GM18502 (cell line): ENCODE results near the gene OSTN.
"Not testable (repeated sequence)": the region's sequence is repeated elsewhere in the genome, so short reads cannot be mapped to it uniquely, and the experiment has no call there.

Source experiments
- ATAC-seq: cut with Tn5 transposase; IDR thresholded peaks from one replicate; pipeline ENCODE4 v1.9.1; 2021; ENCODE audit warnings: mild to moderate bottlenecking; ENCODE audit not compliant: unreplicated experiment, poor library complexity

OSTN gene

GRCh38 chr3:191198932-191199331, at the start of gene OSTN:
Gene OSTN (plus strand): TSS chr3:191199241. CDS start chr3:191212533, 13,292 bp downstream.
- ATAC-seq, result no peak

GRCh38 chr3:191151653-191152052, 47.4 kb upstream of the OSTN start:
- ATAC-seq, result no peak

DNA sequence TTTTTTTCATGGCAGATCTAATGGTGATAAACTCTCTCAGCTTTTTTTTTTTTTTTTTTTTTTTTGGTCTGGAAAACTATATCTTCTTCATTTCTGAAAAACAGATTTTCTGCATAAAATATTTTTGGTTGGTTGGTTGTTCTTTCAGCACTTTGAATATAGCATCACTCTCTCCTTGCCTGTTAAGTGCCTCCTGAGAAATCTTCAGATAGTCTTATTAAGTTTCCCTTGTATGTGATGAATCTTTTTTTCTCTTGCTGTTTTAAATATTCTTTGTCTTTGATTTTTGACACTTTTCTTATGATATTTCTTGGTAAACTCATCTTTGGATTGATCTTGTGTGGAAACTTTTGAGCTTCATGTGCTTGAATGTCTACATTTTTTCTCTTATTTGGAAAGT, 44.2 kb upstream of the OSTN start:
- no peak for ATAC-seq

DNA sequence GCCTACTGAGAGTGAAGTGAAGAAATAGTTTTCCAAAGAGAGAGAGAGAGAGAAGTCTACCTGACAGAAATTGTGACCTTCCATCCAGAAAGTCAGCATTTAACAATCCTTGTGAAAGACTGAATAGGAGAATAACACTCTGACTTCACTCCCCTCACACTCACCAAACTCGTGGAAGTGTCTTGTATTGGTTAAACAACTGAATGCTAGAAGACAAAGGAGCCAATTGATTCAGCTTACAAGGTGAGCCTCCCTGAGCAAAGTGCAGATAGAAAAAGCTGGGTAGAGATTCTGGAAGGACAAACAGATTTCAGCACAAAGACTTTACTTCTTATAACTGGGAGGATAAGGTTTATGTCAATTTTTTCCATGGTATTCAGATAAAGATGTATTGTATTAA, 40.8 kb upstream of the OSTN start:
- ATAC-seq, result no peak

DNA sequence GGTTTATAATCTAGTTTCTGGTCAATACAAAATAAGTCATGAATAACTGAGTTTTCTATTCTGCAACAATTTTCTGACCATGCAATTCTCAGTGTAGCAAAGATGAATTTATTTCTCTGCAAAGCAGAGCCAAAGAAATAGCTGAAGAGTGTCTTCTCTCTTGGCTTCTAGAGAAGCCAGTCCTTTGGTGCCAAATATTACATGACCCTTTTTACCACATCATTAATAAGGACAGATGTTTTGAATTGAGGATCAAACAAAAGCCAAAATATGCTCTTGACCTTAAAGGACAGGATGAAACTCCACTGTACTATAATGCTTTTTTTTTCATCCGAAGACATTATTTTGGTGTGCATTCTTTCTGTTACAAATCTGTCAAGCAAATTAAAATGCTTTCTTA, 40.2 kb upstream of the OSTN start:
- no peak for ATAC-seq

- ATAC-seq, result no peak
These were observed 33.2 kb upstream of the OSTN start for GRCh38 chr3:191165802-191166201.

DNA sequence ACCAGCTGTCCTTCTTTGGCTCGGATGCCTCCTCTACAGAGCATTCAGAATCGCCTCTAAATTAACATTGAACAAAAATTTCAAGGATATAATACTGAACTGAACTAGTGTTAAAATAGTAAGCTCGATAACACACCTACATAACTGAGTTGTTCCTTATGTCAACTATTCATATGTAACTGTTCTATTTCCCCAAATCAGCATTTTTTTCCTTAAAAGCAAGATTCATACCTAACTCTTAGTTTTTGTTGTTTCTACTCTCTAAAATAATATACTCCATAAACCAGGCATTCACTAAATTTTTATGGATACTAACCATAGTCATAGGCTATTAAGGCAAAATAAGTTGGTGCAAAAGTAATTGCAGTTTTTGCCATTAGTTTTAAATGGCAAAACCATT, 32.7 kb upstream of the OSTN start:
- no peak for ATAC-seq

DNA sequence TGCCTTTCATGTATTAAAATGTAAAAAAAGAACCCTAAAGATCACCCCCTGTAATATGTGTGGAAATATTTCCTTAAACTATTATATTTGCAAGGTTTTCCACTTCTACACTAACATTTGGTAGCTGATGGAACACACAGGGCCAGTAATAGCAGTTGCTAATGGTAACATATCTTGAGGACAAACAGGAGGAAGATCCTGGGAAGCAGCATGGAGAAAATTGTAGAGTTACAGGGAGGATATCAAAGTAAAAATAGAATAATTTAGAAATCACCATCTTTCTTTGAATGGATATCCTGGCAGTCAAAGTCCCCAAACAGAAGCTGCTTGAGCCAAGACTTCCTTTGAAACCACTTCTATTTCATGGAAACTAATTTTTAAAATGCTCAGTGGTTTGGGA, 29.5 kb upstream of the OSTN start:
- no peak for ATAC-seq

DNA sequence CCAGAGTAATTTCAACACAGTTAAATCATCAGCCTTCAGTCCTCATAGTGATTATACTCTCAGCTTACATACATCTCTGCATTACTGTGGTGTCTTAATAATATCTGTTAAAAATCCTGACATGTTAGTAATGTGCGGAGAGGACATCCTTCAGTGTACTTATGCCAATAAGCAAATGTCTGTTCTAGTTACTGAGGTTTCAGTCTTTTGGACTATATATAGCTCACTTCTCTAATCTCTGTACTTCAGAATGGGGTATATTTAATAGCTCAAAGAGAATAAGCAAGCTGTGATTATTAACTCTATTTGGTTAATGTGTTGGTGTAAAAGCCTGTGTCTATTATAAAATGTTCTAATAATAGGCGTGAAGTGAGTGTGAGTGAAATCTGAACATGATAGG, 28.9 kb upstream of the OSTN start:
- no peak for ATAC-seq

GRCh38 chr3:191175102-191175501, 23.9 kb upstream of the OSTN start:
- no peak for ATAC-seq

DNA sequence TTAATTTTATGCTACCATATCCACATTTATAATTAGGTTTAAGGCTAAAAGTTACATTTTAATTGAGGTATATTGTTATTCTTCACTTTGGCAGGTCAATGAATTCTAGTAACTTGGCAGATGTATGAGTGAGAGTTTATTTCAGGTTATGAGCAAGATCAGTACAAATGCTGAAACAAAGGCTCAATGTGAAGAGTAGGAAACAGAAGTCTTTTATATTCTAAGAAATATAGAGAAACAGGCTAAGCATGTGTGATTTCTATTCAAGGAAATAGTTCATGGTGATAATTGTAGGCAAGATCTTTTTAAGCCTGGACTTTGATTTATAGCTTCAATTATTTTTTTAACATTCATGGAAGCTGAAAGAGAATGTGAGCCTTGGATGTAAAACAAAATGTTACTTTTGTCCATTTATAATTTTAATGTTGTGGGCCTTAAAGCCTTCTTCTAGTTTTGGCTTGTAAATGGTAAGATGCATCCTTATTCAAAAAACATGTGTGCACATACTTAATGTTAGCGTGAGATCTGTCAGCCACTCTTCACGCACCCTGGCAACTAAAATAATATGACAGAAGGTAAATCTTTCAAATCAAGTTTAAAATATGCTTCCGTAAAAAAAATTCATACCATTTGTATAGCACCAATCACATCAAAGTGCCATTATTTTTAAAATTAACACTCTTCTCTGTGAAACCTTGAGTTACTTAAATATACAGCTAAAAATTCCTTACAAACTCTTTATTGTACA, 22.8 kb upstream of the OSTN start:
- no peak for ATAC-seq

GRCh38 chr3:191185382-191185781, 13.7 kb upstream of the OSTN start:
- not testable (repeated sequence) for ATAC-seq

DNA sequence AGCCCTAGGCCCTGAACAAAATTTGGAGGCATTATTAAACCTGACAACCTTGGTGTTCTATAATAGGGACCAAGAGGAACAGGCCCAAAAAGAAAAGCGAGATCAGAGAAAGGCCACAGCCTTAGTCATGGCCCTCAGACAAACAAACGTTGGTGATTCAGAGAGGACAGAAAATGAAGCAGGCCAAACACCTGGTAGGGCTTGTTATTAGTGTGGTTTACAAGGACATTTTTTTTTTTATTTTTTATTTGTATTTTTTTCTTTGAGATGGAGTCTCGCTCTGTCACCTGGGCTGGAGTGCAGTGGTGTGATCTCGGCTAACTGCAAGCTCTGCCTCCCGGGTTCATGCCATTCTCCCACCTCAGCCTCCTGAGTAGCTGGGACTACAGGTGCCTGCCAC, 10.8 kb upstream of the OSTN start:
- ATAC-seq, result not testable (repeated sequence)

DNA sequence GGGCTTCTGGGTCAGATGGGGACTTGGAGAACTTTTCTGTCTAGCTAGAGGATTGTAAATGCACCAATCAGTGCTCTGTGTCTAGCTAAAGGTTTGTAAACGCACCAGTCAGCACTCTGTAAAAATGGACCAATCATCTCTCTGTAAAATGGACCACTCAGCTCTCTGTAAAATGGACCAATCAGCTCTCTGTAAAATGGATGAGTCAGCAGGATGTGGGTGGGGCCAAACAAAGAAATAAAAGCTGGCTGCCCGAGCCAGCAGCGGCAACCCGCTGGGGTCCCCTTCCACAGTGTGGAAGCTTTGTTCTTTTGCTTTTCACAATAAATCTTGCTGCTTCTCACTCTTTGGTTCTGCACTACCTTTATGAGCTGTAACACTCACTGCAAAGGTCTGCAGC, 6.8 kb upstream of the OSTN start:
- ATAC-seq, result not testable (repeated sequence)

DNA sequence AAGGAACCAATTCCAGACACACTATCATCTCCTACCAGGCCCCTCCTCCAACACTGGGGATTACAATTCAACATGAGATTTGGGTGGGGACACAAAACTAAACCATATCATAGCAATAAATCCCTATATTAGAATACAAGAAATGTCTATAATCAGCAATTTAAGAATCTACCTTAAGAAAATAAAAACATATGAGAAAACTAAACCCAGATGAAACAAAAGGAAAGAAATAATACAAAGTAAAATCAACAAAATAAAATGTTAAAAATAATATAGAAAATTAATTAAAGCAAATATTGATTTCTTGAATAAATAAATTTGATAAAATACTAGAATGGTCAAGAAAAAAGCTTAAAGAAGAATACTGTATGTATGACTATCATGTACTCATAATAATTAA, 6.1 kb upstream of the OSTN start:
- no peak for ATAC-seq

DNA sequence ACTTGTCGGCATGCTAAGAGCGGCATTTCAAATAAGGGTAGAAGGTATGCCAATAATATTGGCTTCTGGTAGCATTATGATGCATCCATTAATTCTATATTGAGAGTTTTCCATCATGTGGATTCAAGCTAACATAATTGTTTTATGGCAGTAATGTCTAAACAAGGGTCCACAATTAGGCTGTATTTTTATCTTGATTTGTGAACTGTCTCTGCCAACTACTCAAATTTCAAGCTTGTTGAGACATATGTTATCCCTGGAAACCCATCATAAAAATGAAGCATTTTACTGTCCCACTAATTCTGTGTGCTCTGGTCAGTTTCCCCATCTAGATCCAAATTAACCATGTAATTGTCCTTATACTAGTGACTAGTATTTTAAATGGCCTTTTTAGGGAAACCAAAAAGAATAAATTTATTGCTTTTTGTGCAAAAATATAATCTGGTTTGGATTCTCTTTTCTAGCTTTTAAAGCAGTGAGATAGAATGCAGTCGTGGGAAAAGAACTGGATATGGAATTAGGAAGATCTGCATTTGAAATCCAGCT, 1.2 kb upstream of the OSTN start:
- ATAC-seq, result no peak

DNA sequence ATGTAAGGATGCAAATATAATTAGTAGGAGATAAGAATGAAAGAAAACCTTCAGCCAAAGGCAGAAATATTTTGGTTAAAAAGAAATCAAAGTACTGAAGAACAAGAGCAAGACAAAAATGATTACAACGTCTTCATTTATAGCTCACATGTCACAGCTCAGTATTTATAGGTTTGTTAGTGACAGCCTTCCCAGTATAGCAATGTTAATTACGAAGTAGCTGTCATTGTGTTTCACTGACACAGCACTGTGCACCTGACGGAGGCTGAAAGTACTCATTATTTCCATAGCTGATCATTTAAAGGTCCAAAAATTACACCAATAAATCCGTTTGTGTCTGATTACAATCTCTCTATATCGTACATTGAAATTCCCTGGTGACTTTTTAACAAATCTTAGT, 561 bp upstream of the OSTN start:
- no peak for ATAC-seq

- ATAC-seq, result no peak
These were observed 11.0 kb downstream of the OSTN start for GRCh38 chr3:191210032-191210431.

DNA sequence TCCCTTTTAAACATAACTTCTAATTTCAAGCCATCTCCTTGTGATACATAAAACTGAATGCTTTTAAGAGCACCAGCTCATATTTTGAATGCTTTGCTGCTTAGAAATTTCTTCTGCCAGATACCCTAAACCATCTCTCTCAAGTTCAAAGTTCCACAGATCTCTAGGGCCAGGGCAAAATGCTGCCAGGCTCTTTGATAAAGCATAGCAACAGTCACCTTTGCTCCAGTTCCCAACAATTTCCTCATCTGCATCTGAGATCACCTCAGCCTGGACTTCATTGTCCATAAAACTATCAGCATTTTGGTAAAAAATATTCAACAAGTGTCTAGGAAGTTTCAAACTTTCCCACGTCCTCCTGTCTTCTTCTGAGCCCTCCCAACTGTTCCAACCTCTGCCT, 17.5 kb downstream of the OSTN start:
- no peak for ATAC-seq

- no peak for ATAC-seq
These were observed 18.3 kb downstream of the OSTN start for GRCh38 chr3:191217301-191217700.

- no peak for ATAC-seq
These were observed 21.9 kb downstream of the OSTN start for GRCh38 chr3:191220908-191221307.

GRCh38 chr3:191221638-191222037, 22.6 kb downstream of the OSTN start:
- ATAC-seq, result no peak
